ENCODE data around the gene OST4.
"Not testable (repeated sequence)": the region's sequence is repeated elsewhere in the genome, so short reads cannot be mapped to it uniquely, and the experiment has no call there.

OST4 gene

DNA sequence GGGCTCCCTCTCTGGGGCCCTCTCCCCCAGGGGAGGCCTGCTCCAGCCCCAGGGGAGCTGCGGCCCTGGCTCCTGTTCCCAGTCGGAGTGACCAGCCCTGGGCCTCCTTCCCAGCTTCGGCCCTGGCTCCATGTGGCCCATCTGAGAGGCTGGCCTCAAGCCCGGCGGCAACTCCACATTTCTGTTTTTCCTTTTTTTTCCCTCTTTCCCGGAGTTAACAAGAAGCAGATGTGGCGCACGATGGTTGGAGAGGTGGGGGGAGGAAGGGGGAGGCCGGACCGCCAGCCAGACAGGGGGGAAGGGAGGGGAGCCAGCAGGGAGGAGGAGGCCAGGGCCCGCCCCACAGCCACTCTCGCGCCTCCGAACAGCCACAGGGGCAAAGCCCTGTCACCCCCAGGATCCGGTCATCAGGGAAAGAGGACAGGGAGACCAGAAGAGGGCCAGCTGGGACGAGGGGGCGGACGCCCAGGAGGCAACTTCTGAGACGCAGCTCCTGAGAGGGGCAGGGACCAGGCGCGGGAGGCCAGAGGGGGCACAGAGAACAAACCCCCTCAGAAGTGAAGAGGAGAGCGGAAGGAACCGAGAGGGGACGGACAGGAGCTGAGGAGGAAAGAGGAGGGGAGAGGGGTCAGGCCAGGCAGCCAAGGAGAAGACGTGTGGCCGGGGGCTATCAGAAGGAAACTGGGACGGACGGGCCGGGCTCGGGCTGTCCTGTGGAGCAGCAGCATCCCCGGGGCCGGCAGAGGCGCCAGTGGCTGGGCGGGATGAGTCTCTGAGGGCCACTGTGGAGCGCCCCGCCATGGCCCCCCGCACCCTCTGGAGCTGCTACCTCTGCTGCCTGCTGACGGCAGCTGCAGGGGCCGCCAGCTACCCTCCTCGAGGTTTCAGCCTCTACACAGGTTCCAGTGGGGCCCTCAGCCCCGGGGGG is 7.1 kb upstream of the OST4 start, which contains the start of gene EMILIN1:
TSS of gene EMILIN1 (plus strand) at position 349 of the 928 bp plus-strand sequence. CDS start at position 800, 451 bp downstream.
- no peak for ATAC-seq

- ATAC-seq = no peak
Measured at GRCh38 chr2:27077231-27077630, 5.8 kb upstream of the OST4 start.

- no peak for ATAC-seq
Measured at GRCh38 chr2:27076323-27076722, 4.9 kb upstream of the OST4 start.

GRCh38 chr2:27075566-27075871 is 4.1 kb upstream of the OST4 start:
- ATAC-seq = not testable (repeated sequence)

DNA sequence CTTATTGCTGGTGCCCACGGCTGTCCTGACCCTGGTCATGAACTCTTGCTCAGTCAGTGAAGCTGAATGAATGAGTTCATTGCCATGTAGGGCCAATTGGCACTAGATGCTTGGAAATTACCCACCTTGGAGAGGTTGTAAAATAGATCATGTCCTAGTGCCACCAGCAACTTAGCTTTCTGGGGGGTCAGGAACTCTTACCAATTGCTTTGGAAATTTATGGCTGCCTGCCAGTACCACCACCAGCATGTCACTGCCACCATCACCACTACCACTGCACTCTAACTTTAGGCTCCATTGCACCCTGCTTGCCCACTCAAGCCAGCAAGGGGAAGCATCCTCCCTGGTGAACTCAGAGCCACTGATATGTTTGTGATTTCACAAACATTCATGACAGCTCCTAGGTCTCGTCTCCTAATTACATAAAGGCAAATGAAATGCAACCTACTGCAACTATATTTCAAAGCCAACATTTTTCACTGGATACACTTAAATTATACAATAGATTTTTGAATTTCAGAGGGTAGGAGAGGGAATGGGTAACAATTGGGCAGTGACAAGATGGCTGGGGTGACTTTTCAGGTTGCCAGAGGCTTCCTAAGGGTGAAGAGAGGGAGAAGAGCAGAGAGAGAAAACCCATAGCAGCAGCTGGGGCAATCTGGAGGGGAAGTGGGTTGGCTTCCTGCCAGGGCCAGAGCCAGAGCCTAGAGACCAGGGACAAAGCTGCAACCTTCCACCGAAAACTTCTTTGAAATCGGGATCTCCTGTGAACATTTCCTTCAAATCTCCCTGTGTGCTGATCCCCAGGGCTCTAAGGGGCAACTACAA is 3.5 kb upstream of the OST4 start:
- ATAC-seq = no peak

GRCh38 chr2:27073782-27074181 is 2.3 kb upstream of the OST4 start:
- no peak for ATAC-seq

GRCh38 chr2:27072920-27073319 is 1.5 kb upstream of the OST4 start:
- ATAC-seq = no peak

DNA sequence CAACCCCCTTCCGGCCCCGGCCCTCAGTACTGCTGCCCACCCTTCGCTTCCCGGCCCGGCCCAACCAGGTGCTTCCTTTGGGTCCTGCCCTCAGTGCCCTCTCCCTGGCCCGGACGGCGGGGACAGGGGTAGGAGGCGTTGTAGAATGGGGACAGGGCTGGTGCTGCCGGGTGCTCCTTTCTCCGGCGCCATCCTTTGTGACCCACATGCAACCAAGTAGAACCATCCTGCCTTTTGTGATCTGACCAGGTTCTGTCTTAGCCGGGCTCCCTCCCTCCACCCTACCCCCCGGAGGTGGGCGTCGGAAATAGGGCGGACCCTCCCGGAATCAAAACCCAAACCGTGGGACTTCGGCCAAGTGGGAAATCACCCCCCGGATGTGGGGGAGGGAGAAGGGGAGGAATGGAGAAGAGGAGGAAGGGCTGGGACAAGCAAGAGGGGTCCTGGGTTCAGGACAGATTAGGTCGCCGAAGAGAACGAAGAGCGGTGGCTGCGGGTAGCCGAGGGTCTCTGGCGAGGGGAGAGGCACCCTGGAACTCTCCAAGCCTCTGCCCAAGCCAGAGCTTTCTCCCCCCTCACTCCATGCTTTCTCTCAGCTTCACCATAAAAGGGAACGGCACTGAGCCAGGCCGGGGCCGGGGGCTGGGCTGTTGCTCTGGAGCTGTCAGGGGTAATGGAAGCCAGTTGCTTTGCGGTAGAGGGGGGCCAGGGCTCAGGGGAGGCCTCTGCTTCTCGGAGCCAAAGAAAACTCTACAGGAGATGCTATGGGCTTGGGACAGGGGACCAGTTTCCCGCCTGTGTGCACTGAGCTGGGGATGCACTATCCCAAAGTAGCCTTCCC is 756 bp upstream of the OST4 start:
- no peak for ATAC-seq

GRCh38 chr2:27070653-27071276 is 689 bp downstream of the OST4 start:
- no peak for ATAC-seq

GRCh38 chr2:27069961-27070618 is 1.4 kb downstream of the OST4 start:
- no peak for ATAC-seq

GRCh38 chr2:27069436-27069835 is 2.0 kb downstream of the OST4 start:
- ATAC-seq = no peak

- ATAC-seq = no peak
Measured at GRCh38 chr2:27067385-27067784, 4.1 kb downstream of the OST4 start.

DNA sequence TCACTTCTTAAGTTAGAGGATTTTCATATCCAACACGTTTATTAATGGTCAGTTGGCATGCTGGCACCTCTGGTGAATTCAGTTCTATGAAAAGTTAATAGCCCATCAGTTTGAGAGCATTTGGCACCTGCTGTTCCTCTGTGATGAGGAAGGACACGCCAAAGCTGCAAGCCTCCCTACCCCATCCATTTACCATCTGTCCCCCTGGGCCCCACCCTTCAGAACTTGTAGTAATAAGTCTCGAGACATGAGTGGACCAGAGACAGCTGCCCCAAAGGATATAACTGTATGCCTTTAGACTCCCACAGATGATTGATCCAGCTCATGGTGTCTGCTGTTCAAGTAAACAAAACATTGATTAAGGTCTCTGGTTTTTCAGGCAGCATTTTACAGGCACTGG is 6.3 kb downstream of the OST4 start:
- ATAC-seq = no peak

DNA sequence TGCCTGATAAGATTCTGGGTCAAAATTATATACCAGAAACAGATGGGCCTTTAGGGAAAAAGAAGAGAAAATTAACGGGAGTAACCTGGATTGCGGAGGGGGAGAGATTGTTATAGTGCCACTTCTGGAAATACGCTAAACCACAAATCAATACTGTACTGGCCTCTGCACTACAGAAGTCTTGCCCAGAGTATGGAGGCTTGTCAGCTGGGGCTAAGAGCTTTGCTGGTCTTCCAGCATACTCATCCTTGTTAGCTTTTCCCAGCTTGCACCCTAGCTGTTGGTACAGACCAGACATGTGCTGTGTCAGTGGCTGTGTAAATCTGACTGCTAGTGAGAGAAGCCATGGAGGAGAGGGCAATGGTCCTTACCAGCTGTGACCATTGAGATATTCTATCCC is 11.1 kb downstream of the OST4 start:
- ATAC-seq = no peak

DNA sequence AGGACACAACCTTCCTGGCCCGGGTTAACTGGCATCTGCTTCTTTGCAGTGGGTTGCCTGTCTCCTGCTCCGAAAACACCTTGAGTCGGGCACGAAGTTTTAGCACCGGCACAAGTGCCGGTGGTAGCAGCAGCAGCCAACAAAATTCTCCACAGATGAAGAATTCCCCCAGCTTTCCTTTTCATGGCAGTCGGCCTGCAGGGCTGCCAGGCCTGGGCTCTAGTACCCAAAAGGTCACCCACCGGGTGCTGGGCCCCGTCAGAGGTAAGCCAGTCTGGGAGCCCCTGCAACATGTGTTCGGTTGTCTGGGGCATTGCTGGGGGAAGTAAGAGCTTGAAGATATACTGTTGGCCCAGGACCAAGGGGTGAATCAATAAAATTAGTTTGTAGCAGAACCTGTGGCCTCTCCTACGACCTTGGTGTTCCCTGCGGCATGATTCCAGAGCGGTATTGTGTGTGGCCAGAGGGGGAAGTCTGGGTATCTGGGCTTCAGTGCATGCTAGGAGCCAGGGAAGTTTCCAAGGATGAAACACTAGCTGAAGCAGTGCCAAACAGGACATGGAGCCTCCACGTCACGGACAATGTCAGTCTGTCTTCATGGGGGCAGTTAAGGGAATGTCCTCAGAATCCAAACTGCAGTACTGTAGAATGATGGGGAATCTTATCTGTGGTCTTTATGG is 12.2 kb downstream of the OST4 start:
- no peak for ATAC-seq

- no peak for ATAC-seq
Measured at GRCh38 chr2:27058210-27058609, 13.2 kb downstream of the OST4 start.

DNA sequence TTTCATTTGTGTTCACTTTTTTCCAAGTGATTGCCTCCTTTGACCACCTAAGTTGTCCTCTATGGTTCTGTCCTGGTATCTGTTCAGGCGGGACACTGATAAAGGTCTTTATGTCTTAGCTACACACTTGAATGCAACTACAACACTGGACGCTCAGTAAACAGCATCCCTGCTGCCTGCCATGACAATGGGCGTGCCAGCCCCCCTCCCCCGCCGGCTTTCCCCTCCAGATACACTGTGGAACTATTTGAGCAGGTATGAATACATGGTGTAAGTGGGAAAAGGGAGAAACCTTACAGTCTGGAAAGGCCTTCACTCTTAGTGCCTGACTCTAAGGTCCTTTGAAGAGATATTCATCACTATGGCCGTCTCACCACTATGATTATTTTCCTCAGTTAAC is 14.3 kb downstream of the OST4 start:
- ATAC-seq = no peak

DNA sequence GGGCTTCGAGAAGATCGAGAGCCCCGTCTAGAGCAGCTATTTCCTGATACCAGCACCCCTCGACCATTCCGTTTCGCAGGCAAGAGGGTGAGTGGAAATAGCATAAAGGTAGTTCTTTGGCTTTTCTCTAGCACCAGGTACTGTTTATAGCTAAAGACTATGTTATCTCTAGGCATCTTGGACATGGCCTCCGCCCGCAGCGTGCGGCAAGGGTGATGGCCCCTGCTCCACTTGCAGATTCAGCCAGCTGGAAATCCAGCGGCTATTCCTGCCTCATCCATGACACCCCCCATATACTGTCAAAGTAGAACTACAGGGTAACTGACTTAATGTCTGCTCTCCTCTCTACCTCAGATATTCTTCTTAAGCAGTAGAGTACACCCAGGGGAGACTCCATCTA is 16.7 kb downstream of the OST4 start:
- ATAC-seq = no peak

DNA sequence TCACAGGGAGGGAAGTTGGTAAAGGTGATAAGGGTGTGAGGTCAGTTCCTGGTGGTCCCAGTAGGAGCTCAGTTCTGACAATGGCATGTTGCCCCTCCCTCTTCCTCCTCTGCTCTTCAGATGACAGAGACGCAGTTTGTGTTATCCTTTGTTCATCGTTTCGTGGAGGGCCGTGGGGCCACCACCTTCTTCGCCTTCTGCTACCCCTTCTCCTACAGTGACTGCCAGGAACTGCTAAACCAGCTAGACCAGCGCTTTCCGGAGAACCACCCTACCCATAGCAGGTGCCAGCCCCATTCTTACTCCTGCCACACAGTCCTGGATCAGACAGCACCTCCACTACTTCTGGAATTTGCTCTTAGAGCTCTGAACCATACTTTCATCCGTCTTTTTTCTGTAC is 17.7 kb downstream of the OST4 start:
- no peak for ATAC-seq

- no peak for ATAC-seq
Measured at GRCh38 chr2:27053321-27053720, 18.1 kb downstream of the OST4 start.

DNA sequence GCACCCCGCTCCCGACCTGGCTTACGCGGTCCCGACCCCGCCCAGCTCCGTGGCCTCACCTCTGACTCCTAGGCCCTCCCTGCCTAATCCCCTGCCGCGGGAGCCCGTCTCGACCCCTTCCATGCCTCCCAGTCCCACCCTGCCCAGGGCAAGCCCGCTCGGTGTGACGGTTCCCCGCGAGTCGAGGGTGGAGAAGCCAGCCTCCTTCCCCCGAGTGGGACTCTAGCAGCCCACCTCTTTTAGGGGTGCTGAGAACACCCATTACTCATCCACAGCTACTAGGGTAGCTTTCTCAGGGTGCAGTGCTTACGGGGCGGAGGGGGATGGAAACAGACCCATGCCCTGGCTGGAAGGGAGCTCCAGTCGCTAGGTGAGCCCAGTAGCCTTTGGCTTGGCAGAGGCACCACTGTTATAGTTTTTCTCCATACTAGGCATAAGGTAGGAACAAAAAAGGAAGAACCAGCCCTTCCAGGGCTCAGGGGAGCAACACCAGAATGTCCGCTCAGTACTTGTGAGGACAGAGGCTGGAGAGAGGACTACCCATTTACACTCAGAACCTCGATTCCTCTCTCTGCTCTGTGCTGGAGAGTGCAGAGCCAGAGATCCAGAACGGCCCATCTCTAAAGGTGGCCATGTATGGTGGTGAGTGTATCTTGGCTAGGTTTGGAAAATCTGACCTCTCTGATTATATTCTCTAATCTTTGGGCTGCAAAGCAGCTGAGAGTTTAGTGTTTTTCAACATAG is 19.4 kb downstream of the OST4 start:
- ATAC-seq = no peak

All from activated CD4-positive, CD25-positive, alpha-beta regulatory T cell treated with anti-CD3 and anti-CD28 coated beads, Interleukin-2, amount 50 U/mL, for 24 hours (primary cell).